Measurements from ENCODE around the gene HESX1. TPM values are rescaled to one million over a fixed set of nuclear protein-coding genes. Genes with fewer than 3 reads are reported as not detected.

The HESX1 gene
- total and polyA plus RNA-seq, 2 of the 4 experiments (the other 2 are of a cell fraction) = 0.36 to 0.82 TPM

- Histone ChIP-seq H2AK9ac (replicated peaks; ENCODE audit: low read depth, low read length, poor library complexity) (no peak overlapping the region), H3K9ac (ENCODE audit: low read depth, low read length) (no peak overlapping the region), H3K27me3 (ENCODE audit: control insufficient read depth, insufficient read depth, low read length) (peaks cover 10% of the 10 kb centered on the region), H4K8ac (ENCODE audit: low read depth in 2 of 2, low read length in 2 of 2) (no peak overlapping the region), H3K4me3 (ENCODE audit: insufficient read depth, low read depth, low read length) (no peak overlapping the region), H3K14ac (replicated peaks; ENCODE audit: low read depth, low read length) (no peak overlapping the region), H2BK5ac (ENCODE audit: low read depth, low read length, poor library complexity, severe bottlenecking) (no peak overlapping the region), H3K56ac (ENCODE audit: extremely low read depth, insufficient read depth, low read length) (no peak overlapping the region), H2AFZ (replicated peaks; ENCODE audit: low read length, poor library complexity) (no peak overlapping the region), H4K20me1 (ENCODE audit: insufficient read depth, low read length) (no peaks in the 10 kb centered on the region), H3K9me1 (ENCODE audit: insufficient read depth, low read length) (no peaks in the 10 kb centered on the region), H3K4ac (ENCODE audit: low read depth, low read length) (no peak overlapping the region), H4K91ac (ENCODE audit: insufficient read depth, low read depth, low read length) (no peak overlapping the region), H4K5ac (ENCODE audit: low read depth, low read length) (no peak overlapping the region), H3K4me1 (ENCODE audit: control insufficient read depth, insufficient read depth, low read length) (no peaks in the 10 kb centered on the region), H2AK5ac (ENCODE audit: low read depth, low read length) (no peak overlapping the region), H3K4me2 (ENCODE audit: low read depth, low read length) (no peak overlapping the region), H2BK120ac (ENCODE audit: low read depth, low read length) (no peak overlapping the region), H2BK20ac (ENCODE audit: low read depth, low read length) (no peak overlapping the region), H3K18ac (ENCODE audit: low read depth, low read length) (no peak overlapping the region), H2BK15ac (ENCODE audit: low read depth, low read length) (no peak overlapping the region), H3K9me3 (ENCODE audit: control insufficient read depth, insufficient read depth, low read length) (no peaks in the 10 kb centered on the region), H3K36me3 (ENCODE audit: control insufficient read depth, insufficient read depth, low read length) (no peaks in the 10 kb centered on the region), H3K27ac (ENCODE audit: insufficient read depth, low read length) (no peak overlapping the region), H3K79me1 (ENCODE audit: low read depth in 1 of 2, low read length in 2 of 2) (no peaks in the 10 kb centered on the region), H3K23ac (ENCODE audit: low read depth, low read length) (no peak overlapping the region)
- DNase-seq = no peak
- no peak for ATAC-seq (ENCODE audit: low read depth)
- no TSS peak for BruUV-seq (replicated peaks)
- TF ChIP-seq MAZ (IDR thresholded peaks at IDR 0.05; ENCODE audit: borderline replicate concordance, low read depth, low read length) (no peak), RFX5 (IDR thresholded peaks at IDR 0.05; ENCODE audit: low read depth, low read length) (no peak), RCOR1 (IDR thresholded peaks at IDR 0.05; ENCODE audit: insufficient replicate concordance, low read length) (no peak), CEBPB (IDR thresholded peaks at IDR 0.05; ENCODE audit: low read depth, low read length) (no peak), CHD1 (IDR thresholded peaks at IDR 0.05; ENCODE audit: low read depth, low read length) (no peak), BHLHE40 (IDR thresholded peaks at IDR 0.05; ENCODE audit: low read depth, low read length) (no peak), POLR2A (IDR thresholded peaks at IDR 0.05; ENCODE audit: low read depth, low read length) (no peak), RAD21 (IDR thresholded peaks at IDR 0.05; ENCODE audit: low read length) (no peak)
- TF ChIP-seq, protein P1, sequence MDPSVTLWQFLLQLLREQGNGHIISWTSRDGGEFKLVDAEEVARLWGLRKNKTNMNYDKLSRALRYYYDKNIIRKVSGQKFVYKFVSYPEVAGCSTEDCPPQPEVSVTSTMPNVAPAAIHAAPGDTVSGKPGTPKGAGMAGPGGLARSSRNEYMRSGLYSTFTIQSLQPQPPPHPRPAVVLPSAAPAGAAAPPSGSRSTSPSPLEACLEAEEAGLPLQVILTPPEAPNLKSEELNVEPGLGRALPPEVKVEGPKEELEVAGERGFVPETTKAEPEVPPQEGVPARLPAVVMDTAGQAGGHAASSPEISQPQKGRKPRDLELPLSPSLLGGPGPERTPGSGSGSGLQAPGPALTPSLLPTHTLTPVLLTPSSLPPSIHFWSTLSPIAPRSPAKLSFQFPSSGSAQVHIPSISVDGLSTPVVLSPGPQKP (IDR thresholded peaks at IDR 0.05; ENCODE audit: borderline replicate concordance, low read depth, low read length) = no peak
- intact Hi-C loops (cut with micrococcal nuclease) (loop anchor here (10.0 kb wide), 1 partner anchor 259 kb away; no protein-coding TSS in a partner anchor), in situ Hi-C loops (cut with MboI; ENCODE audit: low sequenced_read_pairs) (no loop called here), dilution Hi-C loops (cut with HindIII; ENCODE audit: low sequenced_read_pairs, unreplicated experiment) (no loop called here)
- ChIA-PET POLR2A (ENCODE audit: unreplicated experiment) (no interaction called here), CTCF (no interaction called here)
- WGBS, 2 experiments (ENCODE audit: extremely low coverage in 2 of 2, insufficient read length in 1 of 2) = no CpG with 5 or more reads among the region's 1 CpG
These were observed 23.7 kb downstream of the HESX1 start for GRCh38 chr3:57176045-57176444.

All from IMR-90 (cell line).